GM12801 (cell line): ENCODE data around the gene SLCO4A1.

ENCODE experiments used
- CTCF ChIP-seq: IDR thresholded peaks from one replicate; pipeline ENCODE4 v1.5.1; 2011; ENCODE audit warnings: control low read depth; ENCODE audit not compliant: insufficient read length; ENCODE audit errors: extremely low read depth

The SLCO4A1 gene

GRCh38 chr20:62622178-62622876 lies 20.0 kb upstream of the SLCO4A1 start:
- no peak for TF ChIP-seq CTCF

- TF ChIP-seq CTCF, result no peak
Observed at GRCh38 chr20:62622877-62623487, 19.3 kb upstream of the SLCO4A1 start.

- TF ChIP-seq CTCF, result no peak
Observed at GRCh38 chr20:62623488-62624324, 18.6 kb upstream of the SLCO4A1 start.

- no peak for TF ChIP-seq CTCF
Observed at GRCh38 chr20:62624325-62624690, 18.0 kb upstream of the SLCO4A1 start.

- no peak for TF ChIP-seq CTCF
Observed at GRCh38 chr20:62624719-62625453, 17.4 kb upstream of the SLCO4A1 start.

- no peak for TF ChIP-seq CTCF
Observed at GRCh38 chr20:62625516-62625915, 16.8 kb upstream of the SLCO4A1 start.
